Neural cell (in vitro differentiated cells): ENCODE data around the gene AWAT2.

ENCODE experiments used
- CTCF ChIP-seq: fragments of 450-650 bp; IDR thresholded peaks from 2 replicates; pipeline ENCODE4 v1.5.1; 2014; ENCODE audit warnings: antibody characterized with exemption, mild to moderate bottlenecking, moderate library complexity; ENCODE audit not compliant: poor library complexity, severe bottlenecking
- EP300 ChIP-seq: fragments of 450-650 bp; conservative IDR thresholded peaks from 2 replicates; pipeline ENCODE4 v1.6.1; 2014; ENCODE audit warnings: antibody characterized with exemption, mild to moderate bottlenecking, moderate library complexity; ENCODE audit not compliant: poor library complexity, severe bottlenecking
- EZH2 ChIP-seq: fragments of 200-600, 300-800 bp; shearing (Covaris generic), sonication (generic); IDR thresholded peaks from 2 replicates; pipeline ENCODE4 v1.6.1; 2014; ENCODE audit warnings: antibody characterized with exemption, low read length, borderline replicate concordance, mild to moderate bottlenecking; ENCODE audit not compliant: insufficient read depth, poor library complexity, severe bottlenecking
- MXI1 ChIP-seq: fragments of 450-650 bp; conservative IDR thresholded peaks from 2 replicates; pipeline ENCODE4 v1.6.1; 2014; ENCODE audit warnings: antibody characterized with exemption, mild to moderate bottlenecking; ENCODE audit not compliant: poor library complexity, severe bottlenecking
- POLR2AphosphoS5 ChIP-seq: IDR thresholded peaks from 2 replicates; pipeline ENCODE4 v1.6.1; 2012
- SMC3 ChIP-seq: fragments of 450-650 bp; conservative IDR thresholded peaks from 2 replicates; pipeline ENCODE4 v1.6.1; 2014; ENCODE audit warnings: antibody characterized with exemption, mild to moderate bottlenecking, moderate library complexity; ENCODE audit not compliant: poor library complexity

GRCh38 chrX:70029863-70030262 lies 19.9 kb downstream of the AWAT2 start:
- TF ChIP-seq CTCF: no peak
- TF ChIP-seq EP300: no peak
- no peak for TF ChIP-seq EZH2
- TF ChIP-seq POLR2AphosphoS5: no peak
- no peak for TF ChIP-seq MXI1
- TF ChIP-seq SMC3: no peak
